Measurements from ENCODE around the gene FMR1.
A peak's percentile ranks its signal among the peaks of the same experiment; 100 is the strongest.

Gene FMR1

DNA sequence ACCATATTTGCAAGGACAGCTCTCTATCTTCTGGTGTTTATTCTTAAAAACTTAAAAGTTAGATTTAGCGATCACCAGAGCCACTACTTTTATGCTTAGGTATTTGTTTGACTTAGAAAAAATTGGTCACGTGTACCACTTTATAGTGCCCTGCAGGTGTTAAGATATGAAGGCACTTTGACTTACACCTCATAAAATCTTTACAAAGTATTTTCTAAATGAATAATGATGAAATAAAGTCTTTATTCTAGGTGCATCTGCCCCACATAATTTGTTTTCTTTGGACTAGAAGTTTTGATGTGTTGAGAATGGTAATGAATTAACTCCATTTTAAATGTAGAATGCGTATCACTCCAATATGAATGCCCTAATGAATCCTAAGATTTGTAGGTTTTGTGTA, 2.9 kb downstream of the FMR1 start:
- peaks cover 0 to 8% of the 10 kb centered on the region in 2 donors for H3K4me1 ChIP-seq (ENCODE audit: control insufficient read depth in 2 of 2, insufficient read depth in 2 of 2, low read length in 2 of 2)
- no peak overlapping the region for H3K9ac ChIP-seq (ENCODE audit: low read depth in 1 of 2, low read length in 2 of 2)
- H3K9me3 ChIP-seq (ENCODE audit: control insufficient read depth in 2 of 2, low read length in 2 of 2) = no peaks in the 10 kb centered on the region
- H3K36me3 ChIP-seq (ENCODE audit: control insufficient read depth in 2 of 2, insufficient read depth in 2 of 2, low read length in 2 of 2) = no peaks in the 10 kb centered on the region
- H3K27ac ChIP-seq (ENCODE audit: low read depth in 2 of 2, low read length in 2 of 2) = no peak overlapping the region
- H3K27me3 ChIP-seq (ENCODE audit: control insufficient read depth in 2 of 2, insufficient read depth in 2 of 2, low read length in 2 of 2) = no peaks in the 10 kb centered on the region
- H3K4me3 ChIP-seq (ENCODE audit: low read length in 2 of 2) = peak overlapping the region in 1 of 2 donors; percentile 20

DNA sequence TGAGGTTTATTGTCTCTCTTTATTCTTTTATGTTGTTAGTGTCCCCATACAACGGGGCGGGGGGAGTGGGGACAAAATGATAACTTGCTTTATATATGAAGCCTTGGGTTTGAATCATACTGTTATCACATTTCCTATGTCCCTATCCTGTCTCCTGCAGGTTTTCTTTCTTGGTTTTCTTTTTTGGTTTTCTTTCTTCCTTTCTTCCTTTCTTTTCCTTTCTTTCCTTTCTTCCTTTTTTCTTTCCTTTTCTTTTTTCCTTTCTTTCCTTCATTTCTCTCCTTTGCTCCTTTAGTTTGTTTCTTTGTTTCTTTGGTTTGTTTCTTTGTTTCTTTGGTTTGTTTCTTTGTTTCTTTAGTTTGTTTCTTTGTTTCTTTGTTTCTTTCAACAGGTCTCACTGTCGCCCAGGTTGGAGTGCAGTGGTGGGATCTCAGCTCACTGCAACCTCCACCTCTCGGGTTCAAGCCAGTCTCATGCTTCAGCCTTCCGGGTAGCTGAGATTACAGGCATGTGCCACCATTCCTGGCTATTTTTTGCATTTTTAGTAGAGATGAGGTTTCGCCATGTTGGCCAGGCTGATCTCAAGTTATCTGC, 4.8 kb downstream of the FMR1 start:
- no peaks in the 10 kb centered on the region for H3K36me3 ChIP-seq (ENCODE audit: control insufficient read depth in 2 of 2, insufficient read depth in 2 of 2, low read length in 2 of 2)
- no peak overlapping the region for H3K4me3 ChIP-seq (ENCODE audit: low read length in 2 of 2)
- no peak overlapping the region for H3K27ac ChIP-seq (ENCODE audit: low read depth in 2 of 2, low read length in 2 of 2)
- no peaks in the 10 kb centered on the region for H3K9me3 ChIP-seq (ENCODE audit: control insufficient read depth in 2 of 2, low read length in 2 of 2)
- peaks cover 0 to 8% of the 10 kb centered on the region in 2 donors for H3K4me1 ChIP-seq (ENCODE audit: control insufficient read depth in 2 of 2, insufficient read depth in 2 of 2, low read length in 2 of 2)
- H3K9ac ChIP-seq (ENCODE audit: low read depth in 1 of 2, low read length in 2 of 2) = no peak overlapping the region
- H3K27me3 ChIP-seq (ENCODE audit: control insufficient read depth in 2 of 2, insufficient read depth in 2 of 2, low read length in 2 of 2) = no peaks in the 10 kb centered on the region

DNA sequence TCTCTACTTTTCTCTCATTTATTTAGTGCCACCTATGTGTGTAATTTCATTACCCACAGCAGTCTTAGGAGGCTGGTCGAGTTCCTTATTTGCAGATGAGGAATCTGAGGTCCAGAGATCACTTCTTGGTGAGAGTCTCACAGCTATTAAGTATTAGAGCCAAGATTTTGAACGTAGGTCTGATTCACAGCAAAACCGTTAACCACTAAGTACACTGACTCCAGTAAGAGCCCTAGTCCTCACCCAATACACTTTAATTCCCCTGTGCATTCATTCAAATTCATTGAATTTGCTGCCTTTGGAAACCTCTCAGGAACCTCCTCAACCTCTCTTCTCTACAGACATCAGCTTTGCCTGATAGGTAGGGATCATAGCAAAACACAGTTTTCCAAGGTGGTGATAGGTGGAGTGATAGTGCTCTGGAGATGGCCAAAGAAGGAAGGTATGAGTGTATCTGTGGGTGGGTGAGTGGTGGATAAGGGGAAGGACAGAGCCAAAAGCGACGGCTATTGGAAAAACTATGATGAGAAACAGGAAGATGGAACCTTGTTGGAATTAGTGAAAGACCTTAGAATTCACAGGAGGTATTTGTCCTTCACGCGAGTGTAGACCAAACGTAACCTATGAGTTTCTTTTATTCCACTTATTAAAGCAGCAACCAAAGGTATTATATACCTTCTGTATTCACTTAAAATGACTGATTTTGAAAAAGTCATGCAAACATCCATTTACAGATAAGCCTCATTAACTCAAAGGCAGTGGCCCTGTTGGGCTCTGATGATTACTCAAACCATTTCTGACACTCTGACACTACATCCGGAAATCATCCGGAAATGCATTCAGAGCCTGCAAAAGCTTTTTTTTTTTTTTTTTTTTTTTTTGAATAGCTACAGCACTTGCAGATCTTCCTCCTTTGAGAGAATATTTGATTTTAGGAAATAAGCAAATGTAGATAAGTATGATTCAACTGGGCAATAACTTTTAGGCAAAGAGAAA, 6.3 kb downstream of the FMR1 start:
- no peak overlapping the region for H3K27ac ChIP-seq (ENCODE audit: low read depth in 2 of 2, low read length in 2 of 2)
- no peak overlapping the region for H3K4me3 ChIP-seq (ENCODE audit: low read length in 2 of 2)

DNA sequence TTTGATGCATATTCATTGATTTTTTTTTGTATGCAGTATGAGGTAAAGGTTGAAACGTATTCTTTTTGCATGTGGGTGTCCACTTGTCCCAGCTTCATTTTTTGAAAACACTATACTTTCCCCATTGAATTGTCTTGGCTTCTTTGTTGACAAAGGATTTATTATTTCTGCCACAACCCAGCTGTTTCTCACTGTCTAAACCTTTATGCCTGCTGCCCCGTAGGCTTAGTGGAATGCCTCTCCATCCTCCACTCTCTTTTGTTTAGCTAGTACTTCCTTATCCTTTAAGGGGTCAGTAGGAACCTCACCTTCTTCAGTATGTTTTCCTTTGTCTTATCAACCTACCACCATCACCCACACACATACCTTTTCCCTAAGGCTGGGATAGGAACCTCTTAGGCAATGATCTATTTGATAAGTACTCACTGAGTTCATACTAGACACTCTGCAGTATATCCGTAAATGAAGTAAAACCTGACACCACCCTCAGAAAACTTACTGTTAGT, 8.5 kb downstream of the FMR1 start:
- Histone ChIP-seq H3K9me3 (ENCODE audit: control insufficient read depth in 2 of 2, low read length in 2 of 2) (no peaks in the 10 kb centered on the region), H3K4me3 (ENCODE audit: low read length in 2 of 2) (no peak overlapping the region), H3K4me1 (ENCODE audit: control insufficient read depth in 2 of 2, insufficient read depth in 2 of 2, low read length in 2 of 2) (peaks cover 0 to 3% of the 10 kb centered on the region in 2 donors), H3K27me3 (ENCODE audit: control insufficient read depth in 2 of 2, insufficient read depth in 2 of 2, low read length in 2 of 2) (no peaks in the 10 kb centered on the region), H3K36me3 (ENCODE audit: control insufficient read depth in 2 of 2, insufficient read depth in 2 of 2, low read length in 2 of 2) (no peaks in the 10 kb centered on the region), H3K9ac (ENCODE audit: low read depth in 1 of 2, low read length in 2 of 2) (no peak overlapping the region), H3K27ac (ENCODE audit: low read depth in 2 of 2, low read length in 2 of 2) (no peak overlapping the region)

More for the DNA sequence above, 6.3 kb downstream of the FMR1 start:
- H3K4me1 ChIP-seq (ENCODE audit: control insufficient read depth in 2 of 2, insufficient read depth in 2 of 2, low read length in 2 of 2) = peaks cover 0 to 8% of the 10 kb centered on the region in 2 donors
- H3K27me3 ChIP-seq (ENCODE audit: control insufficient read depth in 2 of 2, insufficient read depth in 2 of 2, low read length in 2 of 2) = no peaks in the 10 kb centered on the region
- no peak overlapping the region for H3K9ac ChIP-seq (ENCODE audit: low read depth in 1 of 2, low read length in 2 of 2)
- H3K36me3 ChIP-seq (ENCODE audit: control insufficient read depth in 2 of 2, insufficient read depth in 2 of 2, low read length in 2 of 2) = no peaks in the 10 kb centered on the region
- no peaks in the 10 kb centered on the region for H3K9me3 ChIP-seq (ENCODE audit: control insufficient read depth in 2 of 2, low read length in 2 of 2)

GRCh38 chrX:147923605-147924004, 11.9 kb downstream of the FMR1 start:
- no peak overlapping the region for H3K9ac ChIP-seq (ENCODE audit: low read depth in 1 of 2, low read length in 2 of 2)
- no peaks in the 10 kb centered on the region for H3K27me3 ChIP-seq (ENCODE audit: control insufficient read depth in 2 of 2, insufficient read depth in 2 of 2, low read length in 2 of 2)
- no peaks in the 10 kb centered on the region for H3K9me3 ChIP-seq (ENCODE audit: control insufficient read depth in 2 of 2, low read length in 2 of 2)
- no peak overlapping the region for H3K4me3 ChIP-seq (ENCODE audit: low read length in 2 of 2)
- no peaks in the 10 kb centered on the region for H3K36me3 ChIP-seq (ENCODE audit: control insufficient read depth in 2 of 2, insufficient read depth in 2 of 2, low read length in 2 of 2)
- no peak overlapping the region for H3K27ac ChIP-seq (ENCODE audit: low read depth in 2 of 2, low read length in 2 of 2)
- no peaks in the 10 kb centered on the region for H3K4me1 ChIP-seq (ENCODE audit: control insufficient read depth in 2 of 2, insufficient read depth in 2 of 2, low read length in 2 of 2)

GRCh38 chrX:147927256-147927655, 15.5 kb downstream of the FMR1 start:
- Histone ChIP-seq H3K4me3 (ENCODE audit: low read length in 2 of 2) (no peak overlapping the region), H3K27ac (ENCODE audit: low read depth in 2 of 2, low read length in 2 of 2) (no peak overlapping the region), H3K36me3 (ENCODE audit: control insufficient read depth in 2 of 2, insufficient read depth in 2 of 2, low read length in 2 of 2) (peaks cover 4 to 9% of the 10 kb centered on the region in 2 donors), H3K9me3 (ENCODE audit: control insufficient read depth in 2 of 2, low read length in 2 of 2) (no peaks in the 10 kb centered on the region), H3K9ac (ENCODE audit: low read depth in 1 of 2, low read length in 2 of 2) (no peak overlapping the region), H3K4me1 (ENCODE audit: control insufficient read depth in 2 of 2, insufficient read depth in 2 of 2, low read length in 2 of 2) (no peaks in the 10 kb centered on the region), H3K27me3 (ENCODE audit: control insufficient read depth in 2 of 2, insufficient read depth in 2 of 2, low read length in 2 of 2) (no peaks in the 10 kb centered on the region)

DNA sequence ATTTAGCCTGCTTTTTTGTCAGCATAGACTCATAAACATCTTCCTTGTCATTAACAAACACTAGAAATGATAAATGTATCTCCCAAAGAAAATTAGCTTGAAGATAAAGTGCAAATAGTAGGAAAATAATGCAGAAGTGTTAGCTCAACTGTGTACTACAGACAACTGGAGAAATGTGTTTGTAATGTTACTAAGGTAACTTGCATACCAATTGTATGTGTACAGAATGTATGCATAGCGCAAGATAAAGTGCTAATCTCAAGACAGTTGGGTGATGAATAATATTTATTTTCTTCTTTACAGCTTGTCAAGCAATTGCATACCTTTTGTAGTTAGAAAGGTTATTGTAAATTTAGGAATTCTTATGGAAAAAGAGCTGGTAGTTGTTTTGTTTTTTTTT, 22.1 kb downstream of the FMR1 start:
- Histone ChIP-seq H3K36me3 (ENCODE audit: control insufficient read depth in 2 of 2, insufficient read depth in 2 of 2, low read length in 2 of 2) (peaks cover 20 to 23% of the 10 kb centered on the region in 2 donors), H3K9ac (ENCODE audit: low read depth in 1 of 2, low read length in 2 of 2) (no peak overlapping the region), H3K9me3 (ENCODE audit: control insufficient read depth in 2 of 2, low read length in 2 of 2) (no peaks in the 10 kb centered on the region), H3K4me1 (ENCODE audit: control insufficient read depth in 2 of 2, insufficient read depth in 2 of 2, low read length in 2 of 2) (no peaks in the 10 kb centered on the region), H3K4me3 (ENCODE audit: low read length in 2 of 2) (no peak overlapping the region), H3K27me3 (ENCODE audit: control insufficient read depth in 2 of 2, insufficient read depth in 2 of 2, low read length in 2 of 2) (no peaks in the 10 kb centered on the region), H3K27ac (ENCODE audit: low read depth in 2 of 2, low read length in 2 of 2) (no peak overlapping the region)

- no peak overlapping the region for H3K9ac ChIP-seq (ENCODE audit: low read depth in 1 of 2, low read length in 2 of 2)
- no peak overlapping the region for H3K4me3 ChIP-seq (ENCODE audit: low read length in 2 of 2)
- H3K27me3 ChIP-seq (ENCODE audit: control insufficient read depth in 2 of 2, insufficient read depth in 2 of 2, low read length in 2 of 2) = no peaks in the 10 kb centered on the region
- H3K9me3 ChIP-seq (ENCODE audit: control insufficient read depth in 2 of 2, low read length in 2 of 2) = no peaks in the 10 kb centered on the region
- no peak overlapping the region for H3K27ac ChIP-seq (ENCODE audit: low read depth in 2 of 2, low read length in 2 of 2)
- peaks cover 18 to 21% of the 10 kb centered on the region in 2 donors for H3K36me3 ChIP-seq (ENCODE audit: control insufficient read depth in 2 of 2, insufficient read depth in 2 of 2, low read length in 2 of 2)
- no peaks in the 10 kb centered on the region for H3K4me1 ChIP-seq (ENCODE audit: control insufficient read depth in 2 of 2, insufficient read depth in 2 of 2, low read length in 2 of 2)
These were observed 23.5 kb downstream of the FMR1 start for GRCh38 chrX:147935156-147935758.

- H3K9ac ChIP-seq (ENCODE audit: low read depth in 1 of 2, low read length in 2 of 2) = no peak overlapping the region
- H3K27me3 ChIP-seq (ENCODE audit: control insufficient read depth in 2 of 2, insufficient read depth in 2 of 2, low read length in 2 of 2) = no peaks in the 10 kb centered on the region
- no peaks in the 10 kb centered on the region for H3K9me3 ChIP-seq (ENCODE audit: control insufficient read depth in 2 of 2, low read length in 2 of 2)
- H3K4me1 ChIP-seq (ENCODE audit: control insufficient read depth in 2 of 2, insufficient read depth in 2 of 2, low read length in 2 of 2) = peaks cover 0 to 2% of the 10 kb centered on the region in 2 donors
- H3K36me3 ChIP-seq (ENCODE audit: control insufficient read depth in 2 of 2, insufficient read depth in 2 of 2, low read length in 2 of 2) = peaks cover 17 to 22% of the 10 kb centered on the region in 2 donors
- H3K27ac ChIP-seq (ENCODE audit: low read depth in 2 of 2, low read length in 2 of 2) = no peak overlapping the region
- H3K4me3 ChIP-seq (ENCODE audit: low read length in 2 of 2) = no peak overlapping the region
These were observed 33.6 kb downstream of the FMR1 start for GRCh38 chrX:147945286-147945685.

- no peaks in the 10 kb centered on the region for H3K27me3 ChIP-seq (ENCODE audit: control insufficient read depth in 2 of 2, insufficient read depth in 2 of 2, low read length in 2 of 2)
- no peak overlapping the region for H3K27ac ChIP-seq (ENCODE audit: low read depth in 2 of 2, low read length in 2 of 2)
- H3K4me1 ChIP-seq (ENCODE audit: control insufficient read depth in 2 of 2, insufficient read depth in 2 of 2, low read length in 2 of 2) = peaks cover 2 to 3% of the 10 kb centered on the region in 2 donors
- H3K9ac ChIP-seq (ENCODE audit: low read depth in 1 of 2, low read length in 2 of 2) = no peak overlapping the region
- H3K36me3 ChIP-seq (ENCODE audit: control insufficient read depth in 2 of 2, insufficient read depth in 2 of 2, low read length in 2 of 2) = peaks cover 12 to 22% of the 10 kb centered on the region in 2 donors
- H3K9me3 ChIP-seq (ENCODE audit: control insufficient read depth in 2 of 2, low read length in 2 of 2) = no peaks in the 10 kb centered on the region
- no peak overlapping the region for H3K4me3 ChIP-seq (ENCODE audit: low read length in 2 of 2)
These were observed 36.8 kb downstream of the FMR1 start for GRCh38 chrX:147948531-147948930.
